Stimulated activated CD4-positive, alpha-beta T cell treated with anti-CD3 and anti-CD28 coated beads, Interleukin-15, amount 100 ng/mL, for 48 hours (primary cell): ENCODE results near the gene CD34.

Source experiments
- DNase-seq, 2 donors: peaks; one replicate each; pipeline ENCODE4 v3.0.0-alpha.2; 2020; ENCODE audit warnings: low read depth in 2 of 2

CD34 gene

DNA sequence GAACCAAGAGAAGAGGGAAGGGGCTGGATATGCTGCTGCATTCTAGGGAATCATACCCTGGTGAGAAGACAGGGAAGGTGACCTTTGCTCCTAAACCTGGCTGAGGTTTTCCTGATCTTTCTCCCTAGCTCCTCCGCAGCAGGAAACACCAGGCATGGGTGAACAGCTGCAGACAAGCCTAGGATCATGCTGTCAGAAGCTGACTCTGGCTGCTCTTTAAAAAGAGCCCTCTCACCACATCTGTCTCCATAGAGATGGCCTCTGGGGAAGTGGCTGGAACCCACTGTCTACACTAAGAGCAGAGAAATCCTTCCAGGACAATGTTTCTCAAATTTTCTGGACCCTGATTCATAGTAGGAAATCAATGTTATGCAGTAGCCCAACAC, 57.6 kb downstream of the CD34 start:
- no peak for DNase-seq

DNA sequence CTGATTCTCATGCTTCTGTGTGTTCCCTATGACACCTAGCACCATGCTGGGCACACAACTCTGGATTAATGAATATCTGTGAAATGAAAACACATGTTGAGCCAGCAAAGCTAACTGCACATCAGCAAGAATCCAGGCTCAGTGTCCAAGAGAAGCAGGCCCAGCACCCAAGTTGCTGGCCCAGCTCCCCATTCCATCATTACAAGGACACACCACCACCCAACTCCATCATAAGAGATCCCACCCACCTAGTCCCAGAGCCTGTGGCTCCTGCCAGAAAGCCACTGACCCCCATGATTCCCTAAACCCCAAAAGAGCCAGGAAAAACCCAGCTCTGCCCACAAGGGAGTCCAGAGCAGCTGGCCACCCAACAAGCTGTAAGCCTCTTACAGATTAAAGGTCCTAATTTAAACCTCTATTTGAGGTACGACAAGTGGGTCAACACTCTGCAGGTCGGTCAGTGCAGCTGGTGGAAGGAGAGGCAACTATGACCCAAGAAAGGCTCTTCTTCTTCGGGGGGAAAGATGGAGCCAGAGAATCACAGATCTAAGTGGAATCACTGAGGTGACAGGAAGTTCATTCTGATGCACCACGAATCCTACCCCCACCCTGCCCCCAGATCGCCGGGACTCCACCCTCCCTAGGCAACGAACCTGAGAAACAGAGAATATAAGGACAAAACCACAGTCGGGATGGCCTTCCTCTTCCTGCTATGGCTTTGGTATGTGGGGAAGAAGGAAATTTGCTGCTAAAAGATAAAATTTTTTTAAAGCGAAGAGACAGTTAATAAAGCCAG, 58.2 kb downstream of the CD34 start:
- DNase-seq = no peak

DNA sequence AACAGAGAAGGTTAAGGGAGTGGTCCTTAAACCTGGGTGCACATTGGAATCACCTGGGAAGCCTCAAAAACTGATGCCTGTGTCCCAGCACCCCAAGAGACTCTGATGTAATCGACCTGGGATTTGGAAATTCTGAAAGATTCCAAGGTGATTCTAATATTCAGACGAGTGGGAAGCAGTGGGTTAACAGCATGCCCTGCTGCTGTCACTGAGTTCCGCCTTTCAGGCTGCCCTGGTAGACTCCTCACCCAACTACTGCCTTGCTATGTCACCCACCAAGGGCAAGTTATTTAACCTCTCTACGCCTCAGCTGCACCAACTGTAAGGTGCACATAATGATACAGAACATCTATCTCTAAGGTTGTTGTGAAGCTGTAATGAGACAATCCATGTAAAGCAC, 59.2 kb downstream of the CD34 start:
- DNase-seq = no peak

DNA sequence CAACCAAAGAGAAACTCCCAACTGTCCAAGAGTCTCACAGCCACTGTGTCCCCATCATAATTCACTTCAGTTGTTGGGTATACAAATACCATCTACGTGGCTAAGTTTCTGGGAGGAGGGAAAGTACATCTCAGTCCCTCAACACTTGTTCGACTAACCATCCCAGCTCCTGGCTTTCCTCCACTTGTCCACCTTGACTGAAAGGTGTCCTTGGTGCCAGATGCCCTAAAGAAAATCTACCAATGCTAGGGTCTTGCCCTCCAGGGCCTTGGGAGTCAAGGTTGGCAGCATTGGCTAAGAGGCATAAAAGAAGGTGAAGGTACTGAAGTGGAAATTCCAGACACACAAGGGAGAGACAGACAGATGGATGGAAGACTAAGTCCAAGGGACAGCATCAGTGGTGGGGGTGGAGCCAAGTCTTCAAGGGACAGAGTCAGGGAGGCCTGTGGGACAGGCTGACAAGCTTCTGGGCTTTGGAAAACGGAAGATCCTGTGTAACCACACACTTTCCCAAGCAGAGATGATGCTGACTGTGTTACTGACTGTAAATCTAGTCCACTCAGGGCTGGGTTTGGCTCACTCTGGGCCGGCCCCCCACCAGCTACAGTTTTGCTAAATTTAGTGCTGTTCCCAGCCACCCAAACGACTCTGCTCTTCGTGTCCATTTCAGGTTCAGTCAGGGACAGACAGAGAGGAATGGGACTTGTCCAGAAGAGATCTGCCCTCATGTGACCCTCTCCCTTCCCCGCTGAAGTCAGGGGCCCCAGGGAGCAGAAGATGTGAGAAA, 60.1 kb downstream of the CD34 start:
- no peak for DNase-seq

DNA sequence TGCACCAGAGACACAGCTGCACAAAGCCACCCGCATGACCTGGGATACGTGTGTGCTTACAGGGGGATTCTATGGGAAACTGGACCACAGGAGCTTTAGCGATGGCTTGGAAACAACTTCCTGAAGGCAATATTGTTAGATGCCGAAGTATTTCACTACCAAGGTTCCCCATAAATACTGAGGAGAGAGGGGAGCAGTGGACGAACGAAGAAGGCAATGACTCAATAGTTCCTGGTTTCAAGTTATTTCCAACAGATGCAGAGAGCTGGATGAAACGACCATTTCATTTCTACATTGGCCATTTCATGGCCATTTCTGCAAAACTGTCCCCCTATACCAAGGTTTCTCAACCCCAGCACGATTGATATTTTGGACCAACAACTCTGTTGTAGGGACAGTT, 61.3 kb downstream of the CD34 start:
- DNase-seq = no peak

DNA sequence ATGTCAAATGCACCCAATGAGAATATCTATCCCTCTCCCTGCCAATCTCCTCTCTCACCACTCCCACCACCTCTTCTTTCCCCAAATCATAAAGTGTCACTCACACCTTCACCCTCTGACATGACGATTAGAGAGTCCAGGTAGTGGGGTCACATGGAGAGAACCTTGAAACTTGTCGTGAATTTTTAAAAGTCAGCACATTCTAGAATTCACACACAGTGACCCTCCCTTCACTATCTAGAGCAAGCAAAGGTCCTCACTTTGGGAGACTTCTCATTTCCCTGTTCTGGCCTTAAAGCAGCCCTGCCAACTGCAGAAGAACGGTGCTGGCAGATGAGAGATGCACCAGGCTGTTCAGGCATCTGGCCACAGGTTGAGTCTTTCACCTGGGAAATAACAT, 61.9 kb downstream of the CD34 start:
- DNase-seq = no peak

DNA sequence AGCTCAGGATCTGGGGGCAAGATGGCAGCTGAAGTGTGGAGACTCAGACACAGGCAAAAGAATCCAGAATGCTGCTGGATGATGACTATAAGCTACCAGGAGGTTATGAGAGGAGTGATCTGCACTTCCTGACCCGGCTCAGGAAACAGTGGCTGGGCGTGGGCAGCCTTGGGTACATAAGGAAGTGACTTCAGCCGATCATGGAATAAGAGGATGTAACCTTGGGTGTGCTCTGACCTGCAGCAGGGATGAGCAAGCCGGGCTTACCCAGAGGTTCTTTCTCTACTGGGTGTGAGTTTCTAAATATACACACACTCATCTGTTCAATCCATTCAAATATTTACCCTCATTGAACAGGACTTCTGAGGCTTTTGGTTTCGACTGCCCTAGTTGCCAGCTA, 62.7 kb downstream of the CD34 start:
- DNase-seq = no peak

DNA sequence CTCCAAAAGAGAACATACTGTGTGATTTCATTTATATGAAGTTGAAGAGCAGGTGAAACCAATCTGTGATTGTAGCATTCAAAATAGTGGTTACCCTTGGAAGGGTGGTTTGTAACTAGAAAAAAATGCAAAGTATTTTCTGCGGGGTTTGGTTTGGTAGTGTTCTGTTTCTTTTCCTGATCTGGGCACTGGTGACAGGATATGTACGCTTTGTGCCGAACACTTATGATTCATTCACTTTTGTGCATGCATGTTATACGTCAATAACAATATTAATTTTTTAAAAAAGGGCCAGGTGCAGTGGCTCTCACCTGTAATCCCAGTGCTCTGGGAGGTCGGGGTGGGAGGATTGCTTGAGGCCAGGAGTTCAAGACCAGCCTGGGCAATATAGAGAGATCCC, 63.8 kb downstream of the CD34 start:
- DNase-seq = no peak

DNA sequence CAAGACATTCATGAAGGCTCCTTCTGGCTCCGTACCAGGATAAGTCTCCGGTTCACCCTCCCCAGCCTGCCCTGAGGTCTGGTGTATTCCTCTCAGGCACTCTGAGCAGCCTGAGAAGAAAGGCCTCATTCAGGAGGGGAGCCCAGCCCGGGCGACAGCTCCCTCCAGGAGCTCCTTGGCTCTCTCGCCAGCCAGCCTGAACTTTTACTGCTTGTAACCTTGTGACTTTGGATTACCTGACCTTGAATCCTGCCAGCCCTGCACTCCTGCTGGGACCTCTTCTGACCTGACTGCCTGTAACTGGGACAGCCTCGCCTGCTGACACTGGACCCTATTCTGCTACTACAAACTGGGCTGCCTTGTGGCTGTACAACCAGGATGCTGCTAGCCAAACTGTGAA, 65.8 kb downstream of the CD34 start:
- no peak for DNase-seq

GRCh38 chr1:207844371-207844770, 66.6 kb downstream of the CD34 start:
- DNase-seq = no peak

DNA sequence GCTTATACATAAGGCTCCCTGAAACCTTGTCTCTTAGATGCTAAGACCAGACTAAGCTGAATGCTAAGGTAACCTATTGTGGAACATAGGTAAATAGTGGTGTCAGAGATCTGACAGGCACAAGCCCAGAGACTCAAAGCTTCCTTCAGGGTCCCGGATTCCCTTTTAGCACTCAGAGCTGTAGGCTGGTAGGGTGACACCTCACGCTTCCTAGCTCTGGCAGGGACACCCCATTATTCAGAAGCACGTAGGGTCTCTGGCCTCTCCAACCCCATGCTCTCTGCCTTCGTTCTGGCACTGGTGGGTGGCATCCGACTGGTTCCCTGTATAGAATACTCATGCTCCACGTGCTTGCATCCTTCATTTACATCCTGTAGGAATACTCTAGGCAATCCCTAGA, 68.4 kb downstream of the CD34 start:
- no peak for DNase-seq

DNA sequence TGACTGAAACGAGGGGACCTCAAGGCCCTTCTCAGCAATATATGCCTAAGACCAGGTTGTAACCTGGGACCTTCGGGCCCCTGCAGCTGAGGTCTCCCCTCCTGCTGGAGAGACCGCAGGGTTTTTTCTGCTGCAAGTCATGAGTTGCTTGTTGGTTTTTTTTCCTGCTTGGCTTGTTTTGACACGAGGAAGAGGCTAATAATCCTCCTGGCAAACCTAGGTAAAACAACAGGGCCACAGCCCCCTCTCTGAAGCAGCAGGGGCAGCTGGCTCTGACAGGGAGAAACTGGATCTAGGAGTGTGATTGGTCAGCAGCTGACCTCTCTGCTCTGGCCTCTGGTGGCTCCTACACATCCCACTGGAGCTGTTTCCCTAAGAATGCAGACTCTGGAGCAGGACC, 69.0 kb downstream of the CD34 start:
- DNase-seq = no peak

- DNase-seq = no peak
Measured at GRCh38 chr1:207841293-207841692, 69.6 kb downstream of the CD34 start.

DNA sequence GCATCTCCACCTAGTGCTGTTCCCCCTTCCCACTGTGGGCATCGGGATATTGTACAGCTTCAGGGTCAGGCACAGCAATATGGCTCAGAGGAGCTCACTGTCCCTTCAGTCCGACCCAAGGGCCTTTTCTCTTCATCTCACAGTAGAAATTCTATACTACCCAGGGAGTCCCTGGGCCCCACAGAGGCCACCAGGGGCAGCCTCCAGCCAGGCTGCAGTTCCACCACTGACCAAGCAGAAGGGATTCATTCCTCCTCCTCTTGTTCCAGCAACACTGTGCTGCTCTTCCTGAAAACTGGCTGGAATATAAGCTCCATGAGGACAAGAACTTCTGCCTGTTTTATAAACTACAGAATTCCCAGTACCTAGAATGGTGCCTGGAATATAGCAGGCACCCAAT, 70.5 kb downstream of the CD34 start:
- DNase-seq = no peak

DNA sequence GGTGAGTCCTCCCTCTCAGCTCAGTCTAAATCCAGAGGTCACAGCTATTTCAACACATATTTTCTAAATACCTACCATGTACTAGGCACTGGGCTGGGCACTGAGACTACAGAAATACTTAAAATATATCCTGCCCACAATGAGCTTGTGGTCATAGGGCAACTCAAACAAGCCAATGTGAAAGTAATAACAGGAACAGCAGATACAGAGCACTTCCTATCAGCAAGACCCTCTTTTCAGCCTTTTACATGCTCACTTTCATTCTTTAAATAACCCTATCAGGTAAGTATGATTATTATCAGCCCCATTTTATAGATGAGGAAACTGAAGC, 71.9 kb downstream of the CD34 start:
- no peak for DNase-seq

- no peak for DNase-seq
Measured at GRCh38 chr1:207838156-207839082, 72.5 kb downstream of the CD34 start.

DNA sequence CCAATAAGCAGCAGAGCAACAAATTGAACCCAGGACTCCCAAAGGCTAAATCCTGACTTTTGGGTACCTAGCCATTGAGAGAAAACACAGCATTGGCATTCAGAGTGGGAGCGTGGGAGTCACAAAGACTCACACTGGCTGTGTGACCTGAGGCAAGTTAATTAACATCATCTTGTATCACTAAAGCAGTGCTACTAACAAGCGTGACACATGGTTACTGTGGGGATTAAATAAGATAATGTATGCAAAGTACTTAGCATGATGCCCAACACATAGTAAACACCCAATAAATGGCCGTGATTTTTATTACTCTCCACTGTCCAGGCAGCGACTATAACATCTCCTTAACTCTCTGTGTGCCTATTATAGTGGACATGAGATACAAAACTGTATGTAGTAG, 73.3 kb downstream of the CD34 start:
- DNase-seq = no peak

DNA sequence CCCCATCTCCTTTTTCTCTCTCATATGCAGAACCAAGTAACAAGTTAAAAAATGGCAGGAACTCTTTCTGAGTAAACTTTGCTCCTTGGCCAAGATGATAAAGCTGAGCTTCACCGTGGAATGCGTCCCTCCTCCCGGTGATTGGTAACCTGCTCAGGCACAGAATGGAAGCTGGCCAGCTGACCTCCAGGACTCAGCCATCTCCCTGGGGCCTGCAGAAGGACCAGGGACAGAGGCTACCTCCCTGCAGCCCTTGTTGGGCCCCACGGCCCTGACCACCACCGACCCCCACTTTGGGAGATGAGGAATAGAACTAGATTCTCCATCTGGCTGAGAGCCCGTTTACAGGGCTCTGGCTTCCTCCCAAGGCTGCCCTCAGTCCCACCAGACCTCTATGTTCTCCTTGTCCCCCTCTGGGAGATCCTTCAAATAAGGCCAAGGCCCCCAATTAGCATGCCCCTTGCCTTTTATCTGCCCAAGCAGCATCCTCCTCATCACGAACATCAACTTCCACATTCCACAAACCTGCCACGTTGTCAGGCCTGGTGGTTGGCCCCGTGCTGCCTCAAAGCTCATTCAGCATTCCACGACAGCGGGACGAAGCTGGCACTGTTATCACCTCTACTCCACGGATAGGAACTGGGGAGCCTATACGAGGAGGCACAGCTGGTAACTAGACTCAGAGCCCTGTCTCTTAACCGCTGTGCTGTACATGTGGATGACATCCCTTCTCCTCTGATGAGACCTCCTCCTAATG, 74.2 kb downstream of the CD34 start:
- DNase-seq = no peak

DNA sequence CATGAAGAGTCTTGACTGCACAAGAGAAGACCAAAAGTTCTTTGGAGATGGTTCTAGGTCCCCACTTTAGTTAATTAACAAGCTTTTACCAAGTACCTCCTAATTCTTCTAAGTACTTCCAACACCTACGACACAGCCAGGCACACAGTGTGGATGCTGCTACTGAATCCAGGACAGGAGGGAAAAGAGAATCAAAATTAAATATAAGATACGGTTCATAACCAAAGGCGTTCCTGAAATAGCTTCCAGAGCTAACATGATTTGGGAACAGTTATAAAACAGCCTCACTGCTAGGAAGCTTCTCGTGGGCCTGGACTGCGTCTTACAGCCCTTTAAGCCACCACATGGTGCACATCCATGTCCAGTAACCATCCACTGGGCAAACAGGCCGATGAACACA, 75.0 kb downstream of the CD34 start:
- no peak for DNase-seq

GRCh38 chr1:207833956-207834660, 76.8 kb downstream of the CD34 start:
- DNase-seq = no peak

- DNase-seq = no peak
Measured at GRCh38 chr1:207833381-207833780, 77.5 kb downstream of the CD34 start.
